UCSD-AML1 (cell line): Measurements from ENCODE around the gene COL19A1.
"Not testable (repeated sequence)": the region's sequence is repeated elsewhere in the genome, so short reads cannot be mapped to it uniquely, and the experiment has no call there.

ENCODE experiments used
- DNase-seq: peaks from one replicate; lab custom pipeline; 2025; ENCODE audit not compliant: unreplicated experiment; lab: John Stamatoyannopoulos, UW

The COL19A1 gene

DNA sequence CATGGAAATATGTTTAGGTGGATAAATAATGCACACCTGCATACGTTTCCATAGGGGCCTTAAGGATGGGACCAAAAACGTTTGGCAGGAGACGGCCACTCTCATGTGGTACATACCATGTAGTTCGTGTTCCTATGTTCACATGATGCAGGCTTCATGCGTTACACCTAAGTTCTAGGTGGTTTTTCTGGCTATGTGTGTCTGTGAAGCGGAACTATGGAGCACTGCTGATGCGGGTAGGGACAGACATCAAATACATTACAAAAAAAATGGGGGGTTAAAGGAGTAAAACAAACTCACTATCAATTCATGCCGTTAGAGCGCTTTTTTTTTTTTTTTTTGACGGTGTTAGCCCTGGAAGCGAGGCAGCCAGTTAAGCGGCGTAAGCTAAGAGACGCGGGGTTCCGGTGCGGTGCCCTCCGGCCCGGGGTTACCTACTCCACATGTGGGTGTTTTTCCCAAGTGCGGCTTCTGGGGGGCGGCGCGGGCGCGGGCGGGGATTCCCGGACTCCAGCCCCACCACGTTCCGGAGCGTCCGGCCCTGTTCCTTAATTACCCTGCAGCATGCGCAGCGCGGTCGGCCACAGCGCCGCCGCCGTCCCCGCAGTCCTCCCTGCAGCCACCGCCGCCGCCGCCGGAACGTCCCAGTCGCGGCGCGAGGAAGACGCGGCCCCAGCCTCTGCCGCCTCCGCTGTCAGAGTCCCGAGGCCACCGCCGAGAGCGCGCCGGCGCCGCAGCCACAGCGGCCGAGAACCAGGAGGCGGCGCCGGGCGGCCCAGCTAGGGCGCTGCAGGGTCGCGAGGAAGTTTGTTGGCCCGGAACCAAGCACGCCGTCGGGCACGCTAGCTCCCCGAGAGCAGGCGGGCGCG is 648 bp downstream of the COL19A1 start:
- peak; percentile 53 for DNase-seq

DNA sequence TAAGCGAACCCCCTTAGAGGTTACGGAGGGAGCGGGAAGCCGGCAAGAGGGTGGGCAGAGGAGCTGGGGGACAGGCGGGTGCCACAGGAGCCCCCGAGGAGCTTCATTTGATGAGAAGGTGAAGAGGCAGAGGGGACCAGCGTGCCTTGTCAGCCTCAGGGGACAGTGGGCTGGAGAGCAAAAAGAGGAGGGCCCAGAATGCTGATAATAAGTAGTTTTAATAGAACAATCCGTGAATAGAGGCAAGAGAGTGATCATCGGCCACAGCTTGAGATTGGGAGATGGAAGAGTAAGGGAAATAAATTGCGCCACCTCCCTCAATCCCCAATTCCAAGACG is 1.3 kb downstream of the COL19A1 start:
- no peak for DNase-seq

GRCh38 chr6:69868252-69868804 is 2.0 kb downstream of the COL19A1 start:
- no peak for DNase-seq

- no peak for DNase-seq
Measured at GRCh38 chr6:69868961-69869360, 2.6 kb downstream of the COL19A1 start.

GRCh38 chr6:69871107-69871506 is 4.8 kb downstream of the COL19A1 start:
- no peak for DNase-seq

DNA sequence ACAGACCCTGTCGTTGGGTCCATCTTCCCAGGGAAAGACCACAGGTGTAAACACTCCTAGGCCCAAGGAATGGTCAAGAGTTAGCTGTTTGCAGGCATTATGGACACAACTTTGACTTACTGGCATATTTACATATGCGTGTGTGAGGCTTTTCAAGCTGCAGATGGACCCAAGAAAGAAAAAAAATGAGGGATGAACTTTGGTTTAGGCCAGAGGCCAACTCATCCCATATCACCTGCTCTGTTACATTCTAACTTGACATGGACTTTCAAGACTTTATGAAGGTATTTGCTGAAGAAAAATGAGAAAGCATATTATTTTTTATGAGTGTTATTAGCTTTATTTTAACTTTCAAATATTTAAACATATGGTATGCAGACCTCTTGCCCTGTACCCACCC is 6.9 kb downstream of the COL19A1 start:
- no peak for DNase-seq

DNA sequence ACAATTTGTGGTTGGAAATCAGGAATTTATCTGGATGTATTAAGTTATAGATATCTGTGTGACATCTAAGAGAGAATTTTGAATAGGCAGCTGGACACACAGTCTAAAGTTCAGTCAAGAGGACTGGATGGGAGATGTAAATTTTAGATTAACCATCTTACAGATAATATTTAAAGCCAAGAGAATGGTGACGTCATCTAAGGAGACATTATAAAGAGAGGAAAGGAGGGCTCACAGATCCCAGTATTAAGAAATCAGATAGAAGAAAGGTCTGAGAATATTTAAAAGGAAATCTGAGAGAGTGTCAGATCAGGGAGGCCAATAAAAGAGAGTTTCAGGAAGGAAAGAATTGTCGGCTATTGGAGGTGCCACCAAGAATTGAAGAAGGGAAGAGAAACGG is 9.4 kb downstream of the COL19A1 start:
- DNase-seq, result no peak

DNA sequence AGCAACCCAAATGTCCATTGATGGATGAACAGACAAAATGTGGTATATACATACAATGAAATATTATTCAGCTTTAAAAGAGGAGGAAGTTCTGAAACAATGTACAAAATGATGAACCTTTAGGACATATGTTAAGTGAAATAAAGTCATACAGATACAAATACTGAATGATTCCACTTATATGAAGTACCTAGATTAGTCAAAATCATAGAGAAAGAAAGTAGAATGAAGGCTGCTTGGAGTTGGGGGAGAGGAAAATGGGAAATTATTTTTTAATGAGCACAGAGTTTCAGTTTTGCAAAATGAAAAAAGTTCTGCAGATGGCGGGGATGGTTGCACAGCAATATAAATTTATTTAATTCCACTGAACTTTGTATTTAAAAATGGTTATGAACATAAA is 12.4 kb downstream of the COL19A1 start:
- no peak for DNase-seq

DNA sequence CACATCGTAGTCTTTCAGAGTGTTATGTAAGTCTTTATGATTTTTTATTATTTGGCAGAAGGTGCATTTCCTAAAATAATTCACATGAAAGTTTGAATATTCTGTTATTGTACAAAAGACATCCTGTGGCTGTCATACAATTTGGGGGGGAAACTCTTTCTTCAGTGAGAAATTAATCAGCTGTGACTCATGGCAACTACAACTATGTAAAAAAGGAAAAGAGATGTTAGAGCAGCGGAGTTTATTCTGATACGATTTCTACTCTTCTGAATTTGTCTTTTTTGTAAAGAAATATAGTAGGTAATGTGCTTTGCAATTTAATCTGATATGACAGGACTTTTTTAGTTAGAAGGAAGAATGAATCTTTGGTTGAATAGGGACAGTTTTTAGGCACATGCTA is 14.2 kb downstream of the COL19A1 start:
- DNase-seq, result no peak

DNA sequence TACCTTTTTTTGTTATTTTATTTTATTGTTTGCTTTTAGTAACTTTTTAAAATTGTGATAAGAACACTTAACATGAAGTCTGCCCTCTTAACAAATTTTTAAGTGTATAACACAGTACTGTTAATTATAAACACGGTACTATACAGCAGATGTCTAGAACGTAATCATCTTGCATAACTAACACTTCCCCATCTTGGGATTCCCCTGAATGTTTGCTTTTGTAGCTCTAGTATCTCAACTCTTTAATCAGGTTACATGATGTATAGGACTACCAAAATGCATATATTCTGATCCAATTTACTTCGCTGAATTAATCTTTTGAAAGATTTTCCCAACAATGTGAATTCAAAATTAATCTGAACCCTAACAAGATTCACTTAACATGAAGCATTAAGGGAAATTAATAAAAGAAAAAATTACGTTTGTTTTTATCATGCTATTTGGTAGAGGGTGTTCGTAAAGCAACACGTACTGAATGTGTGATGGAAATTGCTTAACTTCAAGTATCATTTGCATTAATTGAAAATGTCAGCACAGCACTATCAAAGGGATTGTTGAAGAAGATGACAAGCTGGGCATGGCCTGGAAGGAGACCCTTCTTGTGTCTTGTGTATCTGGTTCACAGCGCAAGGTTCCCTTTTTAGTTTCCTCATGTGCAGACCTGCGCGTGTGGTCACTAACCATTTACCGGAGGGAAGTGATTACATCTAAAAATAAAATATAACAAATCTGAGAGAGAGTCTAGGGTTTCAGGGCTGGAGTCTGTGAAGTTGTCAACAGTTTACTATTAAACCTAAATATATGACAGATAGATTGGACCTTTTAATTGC is 15.2 kb downstream of the COL19A1 start:
- no peak for DNase-seq

DNA sequence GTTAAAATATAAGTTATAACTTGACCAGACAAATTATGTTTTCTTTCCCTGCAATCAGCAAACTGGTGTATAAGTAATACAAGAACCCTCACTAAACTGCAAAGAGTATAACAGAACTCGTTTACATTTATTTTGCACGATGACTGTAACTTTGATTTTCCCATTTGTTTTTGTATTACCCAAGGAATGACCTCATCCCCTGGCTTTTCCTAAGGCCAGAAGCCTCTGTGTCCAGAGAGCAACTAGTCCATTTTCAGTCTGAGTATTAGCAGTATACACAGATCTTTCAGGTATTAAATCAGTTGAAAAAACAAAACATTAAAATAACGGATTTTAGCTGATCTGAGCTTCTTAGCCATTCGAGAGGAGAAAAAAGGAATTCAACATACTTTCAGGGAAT is 17.2 kb downstream of the COL19A1 start:
- DNase-seq, result no peak

DNA sequence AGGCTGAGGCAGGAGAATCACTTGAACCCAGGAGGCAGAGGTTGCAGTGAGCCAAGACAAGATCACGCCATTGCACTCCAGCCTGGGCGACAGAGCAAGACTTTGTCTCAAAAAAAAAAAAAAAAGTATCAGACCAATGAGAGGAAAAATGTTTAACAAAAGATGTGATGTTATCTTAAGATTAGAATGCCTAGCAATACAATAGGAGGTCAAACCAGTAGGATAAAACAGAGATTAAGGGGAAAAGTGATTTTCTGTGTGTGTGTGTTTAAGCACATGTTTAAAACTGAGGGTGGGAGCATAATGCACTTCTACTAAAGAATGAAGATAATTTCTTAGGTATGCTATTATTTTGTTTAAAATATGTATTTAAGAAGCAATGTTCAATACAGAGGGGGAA is 17.9 kb downstream of the COL19A1 start:
- DNase-seq, result no peak

DNA sequence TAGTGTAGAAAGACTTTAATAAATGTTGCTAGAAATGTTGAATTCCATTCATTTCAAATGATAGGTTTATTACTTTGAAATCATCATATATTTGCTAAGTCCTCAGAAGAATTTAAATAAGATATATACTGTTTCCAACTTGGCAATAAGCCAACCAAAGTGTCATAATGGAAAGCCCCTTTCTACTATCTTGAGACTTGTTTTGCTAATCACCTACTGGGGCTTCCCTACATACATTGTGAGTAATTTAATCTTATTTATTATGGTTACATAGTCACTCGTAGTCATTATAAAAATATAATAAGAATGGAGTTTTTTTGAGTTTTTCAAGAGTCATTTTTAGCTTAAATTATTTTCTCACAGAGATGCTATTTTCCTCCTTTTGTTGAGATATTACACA is 20.7 kb downstream of the COL19A1 start:
- DNase-seq, result no peak

DNA sequence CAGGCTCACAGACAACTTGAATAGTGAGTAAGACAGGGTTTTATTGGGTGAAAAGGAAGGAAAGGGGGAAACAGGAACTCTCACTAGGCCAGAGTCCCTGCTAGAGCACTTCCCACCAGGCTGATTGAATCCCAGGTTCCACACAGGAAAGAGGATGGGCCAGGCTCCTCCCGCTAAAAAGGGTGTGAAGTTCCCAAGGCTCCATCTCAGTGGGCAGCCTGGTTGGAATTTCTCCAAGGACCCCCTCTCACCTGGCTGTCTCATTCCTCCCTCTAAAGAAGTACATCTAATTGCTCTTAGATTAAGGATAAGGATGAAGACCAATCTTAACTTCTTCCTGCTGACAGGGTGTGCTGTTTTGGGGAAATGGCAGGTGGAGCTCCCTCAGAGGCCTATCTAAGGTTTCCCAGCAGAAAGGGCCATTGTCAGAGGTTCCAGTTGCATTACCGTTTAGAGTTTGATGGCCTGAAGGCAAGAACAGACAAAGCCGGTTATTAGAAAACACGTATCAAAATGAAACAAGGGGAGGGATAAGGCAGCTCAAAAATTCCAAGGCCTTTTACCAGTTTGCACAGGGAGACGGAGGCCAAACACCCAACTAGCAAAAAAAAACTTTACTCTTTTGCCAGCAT is 21.5 kb downstream of the COL19A1 start:
- DNase-seq, result no peak

DNA sequence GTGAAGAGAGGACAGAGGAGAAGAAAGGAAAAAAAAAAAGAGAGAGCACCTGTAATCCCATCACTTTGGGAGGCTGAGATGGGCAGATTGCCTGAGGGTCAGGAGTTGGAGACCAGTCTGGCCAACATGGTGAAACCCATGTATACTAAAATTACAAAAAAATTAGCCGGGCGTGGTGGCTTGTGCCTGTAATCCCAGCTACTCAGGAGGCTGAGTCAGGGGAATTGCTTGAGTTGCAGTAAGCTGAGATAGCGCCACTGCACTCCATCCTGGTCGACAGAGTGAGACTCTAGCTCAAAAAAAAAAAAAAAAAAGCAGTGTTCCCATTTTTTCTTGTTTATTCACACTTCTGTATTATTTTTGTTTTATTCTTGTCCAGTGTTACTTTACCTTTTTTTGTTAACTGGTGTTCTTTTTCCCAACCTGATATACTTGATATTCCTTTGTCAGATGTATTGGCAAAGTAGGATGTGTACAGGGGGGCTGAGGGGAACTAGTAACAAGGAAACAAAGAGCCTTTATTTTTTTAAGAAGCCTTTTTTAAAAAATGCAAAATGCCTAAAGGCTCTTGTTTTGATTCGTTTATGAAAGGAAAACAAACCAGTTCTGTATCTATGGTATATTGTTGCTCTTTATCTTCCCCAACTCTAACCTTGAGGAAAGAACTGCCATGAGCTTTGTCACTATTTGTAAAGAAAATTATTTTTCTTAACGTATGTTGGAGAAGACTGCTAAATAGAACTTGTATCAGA is 22.3 kb downstream of the COL19A1 start:
- no peak for DNase-seq

DNA sequence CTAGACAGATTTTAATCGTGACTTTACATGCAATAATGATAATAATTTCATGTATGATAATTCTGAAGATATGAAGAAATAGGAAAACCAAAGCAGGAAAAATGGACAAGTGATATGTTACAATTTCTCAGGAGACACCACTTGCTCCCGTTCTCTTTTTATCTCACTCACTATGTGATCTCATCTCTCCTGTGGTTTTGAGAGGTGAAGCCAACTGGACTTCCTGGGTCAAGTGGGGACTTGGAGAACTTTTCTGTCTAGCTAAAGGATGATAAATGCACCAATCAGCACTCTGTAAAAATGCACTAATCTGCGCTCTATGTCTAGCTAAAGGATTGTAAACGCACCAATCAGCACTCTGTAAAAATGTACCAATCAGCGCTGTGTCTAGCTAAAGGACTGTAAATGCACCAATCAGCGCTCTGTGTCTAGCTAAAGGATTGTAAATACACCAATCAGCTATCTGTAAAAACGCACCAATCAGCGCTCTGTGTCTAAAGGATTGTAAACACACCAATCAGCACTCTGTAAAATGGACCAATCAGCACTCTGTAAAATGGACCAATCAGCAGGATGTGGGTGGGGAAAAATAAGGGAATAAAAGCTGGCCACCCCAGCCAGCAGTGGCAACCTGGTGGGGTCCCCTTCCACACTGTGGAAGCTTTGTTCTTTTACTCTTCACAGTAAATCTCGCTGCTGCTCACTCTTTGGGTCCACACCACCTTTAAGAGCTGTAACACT is 23.0 kb downstream of the COL19A1 start:
- DNase-seq, result not testable (repeated sequence)

DNA sequence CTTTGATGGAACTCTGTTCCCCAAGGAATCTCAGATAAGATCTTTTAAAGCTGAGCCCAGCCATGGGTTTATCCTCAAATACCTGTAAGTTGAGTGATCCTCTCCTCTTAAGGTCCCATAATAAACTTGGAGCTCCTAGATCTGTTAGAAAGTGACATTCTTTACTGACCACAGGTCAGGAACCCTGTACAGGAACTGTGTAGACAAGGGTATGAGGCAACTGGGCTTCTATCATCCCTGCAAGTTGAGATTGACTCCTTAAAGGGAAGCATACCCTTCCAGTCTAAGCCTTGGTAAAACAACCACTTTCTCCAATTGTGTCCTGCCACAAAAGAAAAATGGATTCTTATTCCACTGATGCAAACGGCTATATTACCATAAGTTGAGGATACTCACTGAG is 26.2 kb downstream of the COL19A1 start:
- DNase-seq, result not testable (repeated sequence)

- not testable (repeated sequence) for DNase-seq
Measured at GRCh38 chr6:69893266-69893665, 26.9 kb downstream of the COL19A1 start.

- DNase-seq, result peak; percentile 7
Measured at GRCh38 chr6:69894578-69895347, 28.4 kb downstream of the COL19A1 start.
